ENCODE data around the gene MGME1. TPM values are rescaled to one million over a fixed set of nuclear protein-coding genes. Genes with fewer than 3 reads are reported as not detected.

The MGME1 gene
- total RNA-seq, 1 experiment from 2014 or later = 26.5 TPM

DNA sequence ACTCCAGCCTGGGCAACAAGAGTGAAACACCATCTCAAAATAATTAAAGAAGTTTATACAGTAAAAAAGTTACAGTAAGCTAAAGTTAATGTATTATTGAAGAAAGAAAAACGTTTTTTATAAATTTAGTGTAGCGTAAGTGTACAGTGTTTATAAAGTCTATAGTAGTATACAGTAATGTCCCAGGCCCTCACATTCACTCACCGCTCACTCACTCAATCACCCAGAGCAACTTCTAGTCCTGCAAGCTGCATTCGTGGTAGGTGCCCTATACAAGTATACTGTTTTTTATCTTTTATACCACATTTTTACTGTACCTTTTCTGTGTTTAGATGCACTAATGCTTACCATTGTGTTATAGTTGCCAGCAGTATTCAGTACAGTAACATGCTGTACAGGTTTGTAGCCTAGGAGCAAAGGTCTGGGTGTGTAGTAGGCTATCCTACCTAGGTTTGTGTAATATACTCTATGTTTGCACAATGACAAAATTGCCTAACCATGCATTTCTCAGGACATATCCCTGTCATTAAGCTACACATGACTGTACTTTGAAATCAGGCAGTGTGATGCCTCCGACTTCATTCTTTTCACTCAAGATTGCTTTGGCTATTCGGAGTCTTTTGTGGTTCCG, 16.7 kb downstream of the MGME1 start:
- no peak overlapping the region for H3K27ac ChIP-seq (ENCODE audit: low read length)
- H3K79me2 ChIP-seq (ENCODE audit: low read length) = peaks cover 51% of the 10 kb centered on the region
- no peak overlapping the region for H3K9ac ChIP-seq (ENCODE audit: low read length)
- H3K4me2 ChIP-seq (ENCODE audit: low read depth, low read length, poor library complexity, severe bottlenecking) = no peak overlapping the region
- no peak for DNase-seq
- H3K4me1 ChIP-seq (ENCODE audit: low read length) = no peaks in the 10 kb centered on the region
- no peaks in the 10 kb centered on the region for H3K27me3 ChIP-seq (ENCODE audit: low read length)
- peaks cover 37% of the 10 kb centered on the region; the same call in 1 of the 2 replicates for H3K36me3 ChIP-seq (ENCODE audit: insufficient read depth, low read length)
- H3K4me3 ChIP-seq (ENCODE audit: low read length) = no peak overlapping the region
- H3K9me3 ChIP-seq (ENCODE audit: low read length) = no peaks in the 10 kb centered on the region
- no peak overlapping the region for H2AFZ ChIP-seq (ENCODE audit: low read length)
- H4K20me1 ChIP-seq (ENCODE audit: insufficient read depth, low read depth, low read length) = 0 out of 2 replicates have a peak, but pooled peaks cover 4% of the 10 kb centered on the region
- no peaks in the 10 kb centered on the region for H3K9me2 ChIP-seq (replicated peaks; ENCODE audit: insufficient read depth, low read length)

DNA sequence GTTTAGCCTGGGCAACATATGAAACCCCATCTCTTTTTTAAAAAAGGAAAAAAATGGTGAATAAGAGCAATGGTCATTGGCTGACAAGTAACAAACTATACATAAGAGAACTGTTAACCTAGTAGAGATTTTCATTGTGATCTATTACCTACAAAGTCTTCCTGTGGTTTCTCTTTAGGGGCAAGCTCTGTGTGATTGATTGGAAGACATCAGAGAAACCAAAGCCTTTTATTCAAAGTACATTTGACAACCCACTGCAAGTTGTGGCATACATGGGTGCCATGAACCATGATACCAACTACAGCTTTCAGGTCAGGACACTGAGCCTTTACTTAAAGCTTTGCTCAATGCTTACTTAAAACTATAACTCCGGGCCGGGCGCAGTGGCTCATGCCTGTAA, 19.2 kb downstream of the MGME1 start:
- Histone ChIP-seq H3K4me2 (ENCODE audit: low read depth, low read length, poor library complexity, severe bottlenecking) (no peak overlapping the region), H3K9ac (ENCODE audit: low read length) (no peak overlapping the region), H3K79me2 (ENCODE audit: low read length) (peaks cover 29% of the 10 kb centered on the region), H3K27ac (ENCODE audit: low read length) (no peak overlapping the region), H3K4me1 (ENCODE audit: low read length) (no peaks in the 10 kb centered on the region), H3K27me3 (ENCODE audit: low read length) (no peaks in the 10 kb centered on the region), H3K9me3 (ENCODE audit: low read length) (no peaks in the 10 kb centered on the region), H3K36me3 (ENCODE audit: insufficient read depth, low read length) (peaks cover 39% of the 10 kb centered on the region; the same call in 1 of the 2 replicates), H3K9me2 (replicated peaks; ENCODE audit: insufficient read depth, low read length) (no peaks in the 10 kb centered on the region), H2AFZ (ENCODE audit: low read length) (no peak overlapping the region), H3K4me3 (ENCODE audit: low read length) (no peak overlapping the region), H4K20me1 (ENCODE audit: insufficient read depth, low read depth, low read length) (0 out of 2 replicates have a peak, but pooled peaks cover 4% of the 10 kb centered on the region)
- no peak for DNase-seq

DNA sequence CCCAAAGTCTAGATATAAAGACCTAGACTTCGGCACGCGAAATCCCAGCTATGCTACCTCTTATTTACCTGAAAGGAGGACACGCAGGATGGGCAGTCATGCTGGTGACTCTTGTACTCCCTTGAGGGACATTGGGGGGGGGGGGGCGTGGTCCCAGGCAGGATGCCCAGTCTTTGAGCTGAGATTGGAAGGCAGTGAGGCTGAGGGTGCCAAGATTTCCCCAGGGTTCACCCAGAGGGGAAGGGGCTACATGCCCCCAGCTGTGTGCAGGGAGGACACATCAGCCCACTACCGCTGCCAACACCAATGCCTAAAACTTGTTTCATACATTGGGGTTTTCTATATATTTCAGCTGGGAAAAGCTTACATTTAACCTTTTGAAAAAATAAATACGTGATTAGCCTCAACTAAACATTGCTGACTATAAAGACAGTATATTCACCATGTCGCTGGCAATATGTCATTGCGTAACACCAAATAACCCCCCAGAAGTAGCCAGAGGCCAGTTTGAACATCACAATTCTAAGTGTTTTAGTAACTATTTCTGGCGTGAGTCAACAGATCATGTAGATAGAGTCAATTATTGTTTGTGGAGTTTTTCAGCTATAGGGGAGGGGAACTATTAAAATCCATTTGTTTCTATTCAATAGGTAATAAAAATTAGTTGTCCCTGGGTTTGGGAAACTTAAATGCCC, 21.6 kb downstream of the MGME1 start:
- Histone ChIP-seq H3K9me2 (replicated peaks; ENCODE audit: insufficient read depth, low read length) (no peaks in the 10 kb centered on the region), H3K9me3 (ENCODE audit: low read length) (no peaks in the 10 kb centered on the region), H3K4me3 (ENCODE audit: low read length) (no peak overlapping the region), H3K36me3 (ENCODE audit: insufficient read depth, low read length) (peaks cover 24% of the 10 kb centered on the region; the same call in 1 of the 2 replicates), H3K4me2 (ENCODE audit: low read depth, low read length, poor library complexity, severe bottlenecking) (no peak overlapping the region), H3K27me3 (ENCODE audit: low read length) (no peaks in the 10 kb centered on the region), H3K79me2 (ENCODE audit: low read length) (peaks cover 8% of the 10 kb centered on the region), H4K20me1 (ENCODE audit: insufficient read depth, low read depth, low read length) (no peaks in the 10 kb centered on the region), H3K4me1 (ENCODE audit: low read length) (no peaks in the 10 kb centered on the region), H2AFZ (ENCODE audit: low read length) (no peak overlapping the region), H3K27ac (ENCODE audit: low read length) (no peak overlapping the region), H3K9ac (ENCODE audit: low read length) (no peak overlapping the region)
- DNase-seq = no peak

DNA sequence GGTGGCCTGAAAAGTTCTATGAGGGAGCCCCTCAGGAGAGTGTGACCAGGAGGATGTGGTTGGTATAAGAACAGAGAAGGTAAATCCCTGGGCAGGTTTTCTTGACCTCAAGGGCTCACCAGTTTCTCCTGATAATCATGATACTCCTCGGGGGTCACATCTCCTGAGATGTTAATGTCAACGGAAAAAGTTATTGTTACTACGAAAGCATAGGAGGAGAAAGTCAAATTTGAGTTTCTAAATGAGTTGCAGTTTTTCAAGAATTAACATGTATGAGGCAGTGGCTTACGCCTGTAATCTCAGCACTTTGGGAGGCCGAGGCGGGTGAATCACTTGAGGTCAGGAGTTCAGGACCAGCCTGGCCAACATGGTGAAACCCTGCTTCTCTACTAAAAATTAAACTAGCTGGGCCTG, 23.4 kb downstream of the MGME1 start:
- no peaks in the 10 kb centered on the region for H3K27me3 ChIP-seq (ENCODE audit: low read length)
- H3K9me3 ChIP-seq (ENCODE audit: low read length) = no peaks in the 10 kb centered on the region
- peaks cover 24% of the 10 kb centered on the region; the same call in 1 of the 2 replicates for H3K36me3 ChIP-seq (ENCODE audit: insufficient read depth, low read length)
- no peak overlapping the region for H3K27ac ChIP-seq (ENCODE audit: low read length)
- H3K4me1 ChIP-seq (ENCODE audit: low read length) = peaks cover 9% of the 10 kb centered on the region
- no peak overlapping the region for H3K9ac ChIP-seq (ENCODE audit: low read length)
- H4K20me1 ChIP-seq (ENCODE audit: insufficient read depth, low read depth, low read length) = no peaks in the 10 kb centered on the region
- no peak overlapping the region for H3K4me3 ChIP-seq (ENCODE audit: low read length)
- 0 out of 2 replicates have a peak, but pooled peaks cover 3% of the 10 kb centered on the region for H3K79me2 ChIP-seq (ENCODE audit: low read length)
- H3K9me2 ChIP-seq (replicated peaks; ENCODE audit: insufficient read depth, low read length) = no peaks in the 10 kb centered on the region
- H3K4me2 ChIP-seq (ENCODE audit: low read depth, low read length, poor library complexity, severe bottlenecking) = no peak overlapping the region
- no peak overlapping the region for H2AFZ ChIP-seq (ENCODE audit: low read length)
- no peak for DNase-seq

DNA sequence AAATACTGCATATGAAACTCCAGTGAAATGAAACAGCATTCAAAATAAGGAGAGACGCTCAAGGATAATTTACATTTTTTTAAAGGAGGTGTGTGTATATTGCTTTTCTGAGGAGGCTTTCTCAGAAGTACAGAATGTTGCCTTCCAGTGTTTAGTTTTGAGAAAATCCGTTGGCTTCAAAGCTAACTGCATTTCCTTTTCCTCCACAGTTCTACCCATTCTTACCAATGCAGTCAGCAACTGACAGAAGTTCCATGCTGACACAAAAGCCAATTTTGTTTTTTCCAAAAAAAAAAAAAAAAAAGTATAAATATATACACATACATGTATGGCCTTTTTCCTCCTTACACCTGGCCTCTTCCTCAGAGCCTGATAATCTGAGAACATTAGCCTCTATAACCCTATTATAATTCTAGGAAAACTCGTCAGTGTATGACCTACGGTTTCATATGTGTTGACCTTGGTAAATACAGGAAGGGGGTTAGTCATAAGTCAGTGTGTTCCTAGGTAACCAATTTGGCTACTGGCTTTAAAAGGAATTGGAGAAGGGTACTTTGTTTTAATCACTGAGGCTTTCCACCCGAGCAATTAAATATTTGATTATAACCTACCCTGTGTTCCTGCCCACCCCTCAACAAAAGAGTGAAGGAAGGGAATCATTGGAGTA, 24.2 kb downstream of the MGME1 start:
- Histone ChIP-seq H3K36me3 (ENCODE audit: insufficient read depth, low read length) (peaks cover 19% of the 10 kb centered on the region; the same call in 1 of the 2 replicates), H3K9me3 (ENCODE audit: low read length) (no peaks in the 10 kb centered on the region), H3K4me3 (ENCODE audit: low read length) (no peak overlapping the region), H3K27me3 (ENCODE audit: low read length) (no peaks in the 10 kb centered on the region; the same call in 1 of the 2 replicates), H3K9me2 (replicated peaks; ENCODE audit: insufficient read depth, low read length) (no peaks in the 10 kb centered on the region), H3K4me2 (ENCODE audit: low read depth, low read length, poor library complexity, severe bottlenecking) (no peak overlapping the region), H2AFZ (ENCODE audit: low read length) (no peak overlapping the region), H4K20me1 (ENCODE audit: insufficient read depth, low read depth, low read length) (no peaks in the 10 kb centered on the region), H3K27ac (ENCODE audit: low read length) (no peak overlapping the region; the same call in 1 of the 2 replicates), H3K79me2 (ENCODE audit: low read length) (no peaks in the 10 kb centered on the region), H3K4me1 (ENCODE audit: low read length) (peaks cover 9% of the 10 kb centered on the region), H3K9ac (ENCODE audit: low read length) (no peak overlapping the region)
- DNase-seq = no peak

DNA sequence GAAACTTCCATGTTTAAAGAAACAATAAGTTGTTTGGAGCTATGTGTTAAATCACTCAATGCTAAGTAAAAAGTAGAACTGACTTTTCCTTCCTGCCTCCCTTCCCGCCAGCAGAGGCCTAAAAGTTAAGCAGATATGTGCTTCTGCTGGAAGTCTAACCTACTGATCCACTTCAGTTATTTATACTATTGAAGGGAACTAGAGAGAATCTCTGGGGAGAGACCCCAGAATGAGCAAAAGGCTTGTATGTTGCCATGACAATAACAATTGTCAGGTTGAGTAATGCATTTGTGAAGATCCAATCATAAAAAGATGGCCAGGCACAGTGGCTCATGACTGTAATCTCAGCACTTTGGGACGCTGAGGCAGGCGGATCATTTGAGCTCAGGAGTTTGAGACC, 24.7 kb downstream of the MGME1 start:
- H3K9me3 ChIP-seq (ENCODE audit: low read length) = no peaks in the 10 kb centered on the region
- H3K4me2 ChIP-seq (ENCODE audit: low read depth, low read length, poor library complexity, severe bottlenecking) = no peak overlapping the region
- no peaks in the 10 kb centered on the region for H4K20me1 ChIP-seq (ENCODE audit: insufficient read depth, low read depth, low read length)
- no peaks in the 10 kb centered on the region; the same call in 1 of the 2 replicates for H3K27me3 ChIP-seq (ENCODE audit: low read length)
- no peak overlapping the region for H3K9ac ChIP-seq (ENCODE audit: low read length)
- peaks cover 9% of the 10 kb centered on the region for H3K4me1 ChIP-seq (ENCODE audit: low read length)
- H3K79me2 ChIP-seq (ENCODE audit: low read length) = no peaks in the 10 kb centered on the region
- no peak overlapping the region for H2AFZ ChIP-seq (ENCODE audit: low read length)
- H3K4me3 ChIP-seq (ENCODE audit: low read length) = no peak overlapping the region
- no peaks in the 10 kb centered on the region for H3K9me2 ChIP-seq (replicated peaks; ENCODE audit: insufficient read depth, low read length)
- no peak for DNase-seq
- no peak overlapping the region for H3K27ac ChIP-seq (ENCODE audit: low read length)
- H3K36me3 ChIP-seq (ENCODE audit: insufficient read depth, low read length) = peaks cover 16% of the 10 kb centered on the region; the same call in 1 of the 2 replicates

- Histone ChIP-seq H3K4me1 (ENCODE audit: low read length) (peaks cover 9% of the 10 kb centered on the region), H3K4me3 (ENCODE audit: low read length) (no peak overlapping the region), H3K9me2 (replicated peaks; ENCODE audit: insufficient read depth, low read length) (no peaks in the 10 kb centered on the region), H2AFZ (ENCODE audit: low read length) (no peak overlapping the region), H3K4me2 (ENCODE audit: low read depth, low read length, poor library complexity, severe bottlenecking) (peak overlapping the region; percentile 21), H3K9ac (ENCODE audit: low read length) (no peak overlapping the region), H3K79me2 (ENCODE audit: low read length) (no peaks in the 10 kb centered on the region), H4K20me1 (ENCODE audit: insufficient read depth, low read depth, low read length) (no peaks in the 10 kb centered on the region), H3K27ac (ENCODE audit: low read length) (no peak overlapping the region), H3K36me3 (ENCODE audit: insufficient read depth, low read length) (no peaks in the 10 kb centered on the region), H3K27me3 (ENCODE audit: low read length) (no peaks in the 10 kb centered on the region; the same call in 1 of the 2 replicates), H3K9me3 (ENCODE audit: low read length) (no peaks in the 10 kb centered on the region)
- DNase-seq = peak; percentile 89
Observed at GRCh38 chr20:17995967-17996819, 27.4 kb downstream of the MGME1 start.
